GM12864 (cell line): Measurements from ENCODE around the gene ADCY9.
A peak's percentile ranks its signal among the peaks of the same experiment; 100 is the strongest.

ENCODE experiments used
- DNase-seq: peaks from one replicate; pipeline ENCODE4 v3.0.0-alpha.2; 2011; ENCODE audit warnings: low read depth
- H3K4me3 ChIP-seq: 2 replicates; pipeline ENCODE4 v1.5.1; 2011; ENCODE audit warnings: mild to moderate bottlenecking, low read depth, low read length, control low read depth
- TF ChIP-seq, protein P1 (sequence below): IDR thresholded peaks from 2 replicates; pipeline ENCODE4 v1.5.1; 2011; ENCODE audit warnings: low read depth, mild to moderate bottlenecking, moderate library complexity, low read length, control low read depth, inconsistent platforms; ENCODE audit errors: missing control alignments

ADCY9 gene

DNA sequence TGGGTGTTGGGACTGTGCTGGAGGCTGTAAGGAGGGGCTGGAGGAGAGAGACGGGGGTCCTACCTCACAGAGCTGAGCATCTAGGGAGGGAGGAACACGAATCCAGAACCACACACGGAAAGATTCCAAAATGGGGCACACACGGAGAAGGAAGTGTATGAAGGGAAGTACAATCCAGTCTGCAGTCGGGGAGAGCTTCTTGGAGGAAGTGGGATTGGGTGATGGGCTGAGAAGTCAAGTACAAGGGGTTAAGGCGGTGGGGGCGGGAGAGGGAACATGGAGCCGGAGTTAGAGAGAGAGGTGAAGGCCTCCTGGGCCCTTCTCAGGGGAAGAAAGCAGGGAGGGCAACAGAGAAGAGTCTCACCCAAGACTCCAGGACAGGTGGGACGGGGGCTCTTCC is 128.2 kb downstream of the ADCY9 start:
- TF ChIP-seq, protein P1, sequence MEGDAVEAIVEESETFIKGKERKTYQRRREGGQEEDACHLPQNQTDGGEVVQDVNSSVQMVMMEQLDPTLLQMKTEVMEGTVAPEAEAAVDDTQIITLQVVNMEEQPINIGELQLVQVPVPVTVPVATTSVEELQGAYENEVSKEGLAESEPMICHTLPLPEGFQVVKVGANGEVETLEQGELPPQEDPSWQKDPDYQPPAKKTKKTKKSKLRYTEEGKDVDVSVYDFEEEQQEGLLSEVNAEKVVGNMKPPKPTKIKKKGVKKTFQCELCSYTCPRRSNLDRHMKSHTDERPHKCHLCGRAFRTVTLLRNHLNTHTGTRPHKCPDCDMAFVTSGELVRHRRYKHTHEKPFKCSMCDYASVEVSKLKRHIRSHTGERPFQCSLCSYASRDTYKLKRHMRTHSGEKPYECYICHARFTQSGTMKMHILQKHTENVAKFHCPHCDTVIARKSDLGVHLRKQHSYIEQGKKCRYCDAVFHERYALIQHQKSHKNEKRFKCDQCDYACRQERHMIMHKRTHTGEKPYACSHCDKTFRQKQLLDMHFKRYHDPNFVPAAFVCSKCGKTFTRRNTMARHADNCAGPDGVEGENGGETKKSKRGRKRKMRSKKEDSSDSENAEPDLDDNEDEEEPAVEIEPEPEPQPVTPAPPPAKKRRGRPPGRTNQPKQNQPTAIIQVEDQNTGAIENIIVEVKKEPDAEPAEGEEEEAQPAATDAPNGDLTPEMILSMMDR = no peak
- no peak for DNase-seq
- no peak overlapping the region for H3K4me3 ChIP-seq

DNA sequence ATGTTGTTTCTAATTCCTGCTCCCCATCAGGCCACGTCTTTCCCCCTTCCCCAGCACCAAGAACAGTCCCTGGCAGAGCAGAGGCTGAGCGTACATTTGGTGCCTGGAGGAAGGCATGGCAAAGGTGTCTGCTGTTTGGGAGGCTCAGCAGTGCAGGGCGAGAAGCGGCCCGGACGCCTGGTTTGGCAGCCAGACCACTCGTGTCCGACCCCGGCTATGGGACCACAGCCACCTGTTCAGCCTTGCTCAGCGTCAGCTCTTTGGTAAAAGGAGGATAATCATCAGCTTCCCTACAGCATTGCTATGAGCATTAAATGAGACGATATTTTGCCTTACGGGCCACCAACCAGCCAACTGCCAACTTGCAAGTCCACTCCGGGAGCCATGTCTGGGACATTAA is 129.0 kb downstream of the ADCY9 start:
- no peak overlapping the region for H3K4me3 ChIP-seq
- DNase-seq = no peak
- TF ChIP-seq, protein P1 = no peak

DNA sequence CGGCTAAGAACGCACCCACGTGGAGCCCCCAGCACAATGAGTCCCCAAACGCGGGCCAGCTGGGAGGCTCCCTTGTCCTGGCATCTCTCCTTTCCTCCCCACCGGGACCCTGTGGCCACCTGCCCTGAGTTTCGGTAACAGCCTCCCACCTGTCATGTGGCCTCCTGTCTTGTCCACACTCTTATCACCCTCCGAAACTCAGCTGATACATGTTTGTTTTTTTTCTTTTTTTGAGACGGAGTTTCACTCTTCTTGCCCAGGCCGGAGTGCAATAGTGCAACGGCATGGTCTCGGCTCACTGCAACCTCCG is 130.1 kb downstream of the ADCY9 start:
- DNase-seq = no peak

DNA sequence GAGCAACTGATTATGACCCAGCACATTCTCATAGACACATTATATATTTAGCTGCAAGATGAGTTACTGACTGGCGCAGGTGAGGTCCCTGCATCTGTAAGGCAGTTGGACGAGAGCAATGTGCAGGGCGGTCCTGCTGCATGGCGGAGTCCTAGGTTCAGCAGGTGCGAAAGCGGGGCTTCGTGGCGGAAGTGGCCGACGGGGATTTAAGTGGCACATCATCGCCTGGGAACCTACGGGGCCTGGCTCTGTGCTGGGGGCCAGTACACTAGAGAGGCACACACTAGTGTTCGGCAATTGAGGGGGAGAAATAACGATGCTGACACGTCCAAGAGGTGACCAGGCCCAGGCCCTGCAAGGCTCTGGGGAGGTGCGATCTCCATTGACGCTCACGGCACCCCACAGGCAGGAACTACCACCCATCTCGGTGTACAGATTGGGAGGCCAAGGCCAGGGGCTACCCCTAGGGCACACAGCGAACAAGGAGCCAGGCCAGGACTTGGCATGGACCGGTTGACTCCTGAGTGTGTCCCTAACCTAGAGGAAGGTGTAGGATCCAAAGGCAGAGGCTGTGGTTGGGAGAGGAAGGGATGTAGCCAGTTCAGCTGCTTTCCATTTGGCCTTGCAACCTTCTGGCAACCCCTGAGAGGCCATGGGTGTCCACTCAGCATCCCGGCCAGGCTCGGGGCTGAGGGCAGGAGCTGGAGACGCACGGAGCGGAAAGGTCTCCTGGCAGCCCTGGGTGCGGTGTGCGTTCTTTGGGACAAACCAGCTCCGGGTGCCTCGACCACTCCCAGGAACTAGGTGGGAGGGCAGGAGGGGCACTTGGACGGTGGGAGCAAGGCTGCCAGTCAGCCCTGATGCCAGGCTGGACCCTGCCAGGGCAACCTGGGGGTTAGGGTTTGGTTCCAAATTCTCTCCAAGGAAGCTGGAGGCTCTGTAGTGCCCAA is 131.9 kb downstream of the ADCY9 start:
- TF ChIP-seq, protein P1 = no peak
- no peak for DNase-seq
- H3K4me3 ChIP-seq = no peak overlapping the region

More for the DNA sequence above, 130.1 kb downstream of the ADCY9 start:
- H3K4me3 ChIP-seq = no peak overlapping the region
- TF ChIP-seq, protein P1 = no peak

DNA sequence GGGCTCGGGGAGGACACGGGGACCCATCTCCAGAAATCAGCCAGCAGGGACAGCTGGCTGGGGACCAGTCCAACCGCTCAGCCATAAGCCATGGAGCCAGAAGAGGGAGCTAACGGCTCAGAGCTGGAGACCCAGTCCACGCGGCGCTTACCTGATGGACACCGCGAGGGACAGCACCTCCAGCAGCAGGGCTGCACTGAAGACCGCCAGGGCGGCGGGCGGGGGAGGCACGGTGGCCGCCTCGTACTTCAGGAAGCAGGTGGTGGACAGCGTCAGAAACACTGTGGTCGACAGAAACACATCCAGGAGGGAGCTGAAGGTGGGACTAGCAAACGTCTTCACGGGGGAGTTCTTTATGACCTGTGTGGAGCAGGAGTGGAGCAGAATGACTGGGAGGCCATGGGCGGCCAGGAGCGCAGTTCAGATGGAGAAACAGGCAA is 133.1 kb downstream of the ADCY9 start:
- H3K4me3 ChIP-seq = no peak overlapping the region
- no peak for DNase-seq
- TF ChIP-seq, protein P1 = peak; percentile 41

DNA sequence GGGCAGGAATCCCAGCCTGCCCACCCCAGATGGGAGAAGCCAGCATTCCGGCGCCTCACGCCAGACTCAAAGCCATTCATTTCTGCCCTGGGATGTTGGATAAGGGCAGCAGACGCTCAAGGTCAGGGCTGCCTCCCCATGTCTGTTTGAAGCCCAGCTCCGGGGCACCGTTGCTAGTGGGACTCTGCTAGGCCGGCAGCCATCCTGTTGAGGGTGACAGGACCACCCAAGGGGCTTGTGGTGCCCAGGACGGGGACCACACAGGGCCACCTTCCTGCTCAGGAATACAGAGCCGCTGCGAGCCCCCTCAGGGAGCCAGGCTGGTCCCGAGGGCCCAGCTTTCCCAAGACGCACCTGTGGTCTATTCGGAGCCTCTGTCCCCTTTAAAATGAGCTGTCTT is 134.0 kb downstream of the ADCY9 start:
- DNase-seq = no peak
- no peak overlapping the region for H3K4me3 ChIP-seq
- TF ChIP-seq, protein P1 = no peak
